IMR-90 (cell line): ENCODE measurements around the gene DYNC2H1. TPM values are rescaled to one million over a fixed set of nuclear protein-coding genes. Genes with fewer than 3 reads are reported as not detected.

ENCODE experiments used
- ATAC-seq: fragments of 200-7000 bp; cut with Tn5 transposase; 2 replicates; pipeline ENCODE4 v1.9.1; 2020; ENCODE audit warnings: low read depth, mild to moderate bottlenecking, moderate library complexity
- BruUV-seq: library from RNA; stranded (reverse); fragments of 400-500 nt; replicated peaks from 2 replicates; lab custom pipeline; 2021; lab: Mats Ljungman, UMichigan
- CTCF ChIA-PET: fragments of 300-600 bp; formaldehyde crosslinking; extraction: SDS; loops from one replicate; lab custom pipeline; 2021; ENCODE audit warnings: antibody characterized with exemption; lab: Yijun Ruan, JAX
- POLR2A ChIA-PET: fragments of 300-600 bp; sonication (Branson Sonifier 250); formaldehyde crosslinking; loops from one replicate; lab custom pipeline; 2022; ENCODE audit warnings: antibody characterized with exemption; ENCODE audit not compliant: unreplicated experiment; lab: Charles Lee
- DNase-seq: peaks from one replicate; pipeline ENCODE4 v3.0.0; 2013
- H2AFZ ChIP-seq: replicated peaks from 2 replicates; pipeline ENCODE3; 2013; ENCODE audit warnings: low read length, mild to moderate bottlenecking; ENCODE audit not compliant: poor library complexity
- H2AK5ac ChIP-seq: 2 replicates; pipeline ENCODE4 v1.6.1; 2013; ENCODE audit warnings: low read depth, low read length, inconsistent platforms
- H2AK9ac ChIP-seq: replicated peaks from 2 replicates; pipeline ENCODE3; 2013; ENCODE audit warnings: mild to moderate bottlenecking, low read depth, low read length, moderate library complexity; ENCODE audit not compliant: poor library complexity
- H2BK120ac ChIP-seq: 2 replicates; pipeline ENCODE4 v1.6.1; 2013; ENCODE audit warnings: low read depth, low read length, inconsistent platforms
- H2BK15ac ChIP-seq: 3 replicates; pipeline ENCODE4 v1.6.1; 2013; ENCODE audit warnings: low read depth, low read length, inconsistent platforms
- H2BK20ac ChIP-seq: 2 replicates; pipeline ENCODE4 v1.6.1; 2013; ENCODE audit warnings: low read depth, mild to moderate bottlenecking, inconsistent platforms, low read length, moderate library complexity
- H2BK5ac ChIP-seq: 2 replicates; pipeline ENCODE4 v1.6.1; 2013; ENCODE audit warnings: mild to moderate bottlenecking, low read depth, low read length, inconsistent platforms; ENCODE audit not compliant: poor library complexity, severe bottlenecking
- H3K14ac ChIP-seq: replicated peaks from 2 replicates; pipeline ENCODE4 v1.6.1; 2013; ENCODE audit warnings: low read depth, low read length, inconsistent platforms
- H3K18ac ChIP-seq: 2 replicates; pipeline ENCODE4 v1.6.1; 2013; ENCODE audit warnings: low read depth, low read length, control low read depth
- H3K23ac ChIP-seq: 2 replicates; pipeline ENCODE4 v1.6.1; 2013; ENCODE audit warnings: low read depth, low read length, inconsistent platforms
- H3K27ac ChIP-seq: 2 replicates; pipeline ENCODE4 v1.5.1; 2013; ENCODE audit warnings: mild to moderate bottlenecking, control low read depth, low read length; ENCODE audit not compliant: insufficient read depth
- H3K27me3 ChIP-seq: 2 replicates; pipeline ENCODE4 v1.6.1; 2013; ENCODE audit warnings: low read length; ENCODE audit not compliant: control insufficient read depth, insufficient read depth
- H3K36me3 ChIP-seq: 2 replicates; pipeline ENCODE4 v1.6.1; 2013; ENCODE audit warnings: low read length, mixed read lengths; ENCODE audit not compliant: control insufficient read depth, insufficient read depth
- H3K4ac ChIP-seq: 2 replicates; pipeline ENCODE4 v1.6.1; 2013; ENCODE audit warnings: low read depth, low read length, inconsistent platforms
- H3K4me1 ChIP-seq: 2 replicates; pipeline ENCODE4 v1.6.1; 2013; ENCODE audit warnings: low read length, mixed read lengths; ENCODE audit not compliant: control insufficient read depth, insufficient read depth
- H3K4me2 ChIP-seq: 2 replicates; pipeline ENCODE4 v1.6.1; 2013; ENCODE audit warnings: low read depth, mild to moderate bottlenecking, control low read depth, low read length, moderate library complexity
- H3K4me3 ChIP-seq: 2 replicates; pipeline ENCODE4 v1.5.1; 2013; ENCODE audit warnings: low read depth, mild to moderate bottlenecking, control low read depth, low read length, moderate library complexity; ENCODE audit not compliant: insufficient read depth
- H3K56ac ChIP-seq: 2 replicates; pipeline ENCODE4 v1.6.1; 2013; ENCODE audit warnings: low read length, inconsistent platforms; ENCODE audit not compliant: insufficient read depth; ENCODE audit errors: extremely low read depth
- H3K79me1 ChIP-seq, 2 experiments: 2 replicates each; pipeline ENCODE4 v1.6.1; 2013; ENCODE audit warnings: low read length in 2 of 2, inconsistent platforms in 1 of 2, low read depth in 1 of 2
- H3K9ac ChIP-seq: 2 replicates; pipeline ENCODE4 v1.6.1; 2013; ENCODE audit warnings: low read depth, low read length, control low read depth
- H3K9me1 ChIP-seq: 2 replicates; pipeline ENCODE4 v1.6.1; 2013; ENCODE audit warnings: low read length, inconsistent platforms; ENCODE audit not compliant: insufficient read depth
- H3K9me3 ChIP-seq: 2 replicates; pipeline ENCODE4 v1.6.1; 2013; ENCODE audit warnings: low read length; ENCODE audit not compliant: control insufficient read depth, insufficient read depth
- H4K20me1 ChIP-seq: 2 replicates; pipeline ENCODE4 v1.6.1; 2013; ENCODE audit warnings: low read length, inconsistent platforms; ENCODE audit not compliant: insufficient read depth
- H4K5ac ChIP-seq: 2 replicates; pipeline ENCODE4 v1.6.1; 2013; ENCODE audit warnings: mild to moderate bottlenecking, low read depth, low read length, control low read depth
- H4K8ac ChIP-seq, 2 experiments: 2 replicates each; pipeline ENCODE4 v1.6.1; 2013; ENCODE audit warnings: low read depth in 2 of 2, low read length in 2 of 2, control low read depth in 1 of 2, inconsistent platforms in 1 of 2
- H4K91ac ChIP-seq: 2 replicates; pipeline ENCODE4 v1.6.1; 2013; ENCODE audit warnings: low read depth, low read length, inconsistent platforms; ENCODE audit not compliant: insufficient read depth
- CTCF ChIP-seq: conservative IDR thresholded peaks from 2 replicates; pipeline ENCODE4 v1.5.1; 2012; ENCODE audit warnings: mild to moderate bottlenecking, low read depth, low read length, improper control_type of control experiment
- WGBS, 2 experiments: methylation state at CpG; one replicate each; pipeline versions ENCODE4 v1.1.5 to v1.1.7; 2013; ENCODE audit warnings: missing lambda C conversion rate in 2 of 2; ENCODE audit not compliant: insufficient read length in 1 of 2; ENCODE audit errors: extremely low coverage in 2 of 2; 5-methylcytosine and 5-hydroxymethylcytosine counted together
- dilution Hi-C: fragments of 300-500 bp; cut with HindIII; formaldehyde crosslinking; loops from one replicate; pipeline ENCODE4 v1.14.3; 2018; ENCODE audit warnings: low sequenced_read_pairs; ENCODE audit not compliant: unreplicated experiment
- in situ Hi-C: fragments of 300-500 bp; cut with MboI; formaldehyde crosslinking; loops from 3 replicates; pipeline ENCODE4 v1.14.3; 2019; ENCODE audit warnings: low sequenced_read_pairs, inconsistent platforms, mixed read lengths
- intact Hi-C: fragments of 100-400 bp; cut with micrococcal nuclease; formaldehyde crosslinking; loops from 2 replicates; pipeline ENCODE4 v1.10.0; 2022
- polyA plus RNA-seq, 3 experiments: library from polyadenylated mRNA; depleted of rRNA; stranded (reverse); fragments of >200 nt; gene quantifications; 2 replicates each; pipeline ENCODE4 v1.2.3, GENCODE V29; 2012; ENCODE audit warnings: low replicate concordance in 1 of 3
- total RNA-seq: library from RNA; depleted of rRNA; stranded (reverse); fragments of >200 nt; gene quantifications from 2 replicates; pipeline ENCODE4 v1.2.3, GENCODE V29; 2012

DYNC2H1 gene
- total and polyA plus RNA-seq, 2 of the 4 experiments (the other 2 are of a cell fraction): 5.7 to 21.0 TPM

GRCh38 chr11:103499710-103500340, 390.6 kb downstream of the DYNC2H1 start:
- H3K79me1 ChIP-seq: no peaks in the 10 kb centered on the region
- ChIA-PET POLR2A (no interaction called here), CTCF (interaction anchor here (0.5 kb wide), 1 partner anchor 9 kb away, joined by 3 read pairs; no protein-coding TSS in a partner anchor)
- ATAC-seq (no peak), DNase-seq (peak; percentile 47)
- no peak overlapping the region for H3K9ac ChIP-seq
- TF ChIP-seq CTCF: no peak
- H2AK9ac ChIP-seq: no peak overlapping the region
- H3K9me3 ChIP-seq: no peaks in the 10 kb centered on the region; the same call in 1 of the 2 replicates
- H3K23ac ChIP-seq: no peak overlapping the region
- H3K27ac ChIP-seq: no peak overlapping the region
- no CpG with 5 or more reads among the region's 3 CpGs for WGBS, 2 experiments
- no peaks in the 10 kb centered on the region for H3K36me3 ChIP-seq
- H3K56ac ChIP-seq: no peak overlapping the region
- no peak overlapping the region for H2AK5ac ChIP-seq
- H2BK120ac ChIP-seq: no peak overlapping the region
- dilution Hi-C loops (no loop called here), in situ Hi-C loops (no loop called here), intact Hi-C loops (no loop called here)
- no peaks in the 10 kb centered on the region for H3K27me3 ChIP-seq
- H3K14ac ChIP-seq: no peak overlapping the region
- H3K4me3 ChIP-seq: no peak overlapping the region
- H3K4me2 ChIP-seq: no peak overlapping the region
- no peaks in the 10 kb centered on the region for H3K9me1 ChIP-seq
- no peak overlapping the region for H3K4ac ChIP-seq
- H4K8ac ChIP-seq: no peak overlapping the region
- no peaks in the 10 kb centered on the region for H4K20me1 ChIP-seq
- no peak overlapping the region for H3K18ac ChIP-seq
- H4K91ac ChIP-seq: no peak overlapping the region
- H2BK20ac ChIP-seq: no peak overlapping the region
- H2AFZ ChIP-seq: no peak overlapping the region
- H4K5ac ChIP-seq: no peak overlapping the region
- H2BK15ac ChIP-seq: no peak overlapping the region
- no TSS peak for BruUV-seq
- no peak overlapping the region for H2BK5ac ChIP-seq
- H3K4me1 ChIP-seq: no peaks in the 10 kb centered on the region
